BLaER1 treated with 17β-estradiol and CSF1 and Interleukin-3, amounts not matched to agents 10 nM and 100 nM (cell line): ENCODE measurements around the gene PCDHGA9.
"Not testable (repeated sequence)": the region's sequence is repeated elsewhere in the genome, so short reads cannot be mapped to it uniquely, and the experiment has no call there.

Experiments used
- H3K27ac ChIP-seq, 11 experiments: shearing (Covaris generic); formaldehyde crosslinking; 2 replicates each; pipeline ENCODE4 v1.8.1; 2022
- H3K27me3 ChIP-seq, 11 experiments: shearing (Covaris generic); formaldehyde crosslinking; 2 replicates each; pipeline ENCODE4 v1.8.1; 2022
- H3K36me3 ChIP-seq, 11 experiments: shearing (Covaris generic); formaldehyde crosslinking; 2 replicates each; pipeline ENCODE4 v1.8.1; 2022
- H3K4me1 ChIP-seq, 10 experiments: shearing (Covaris generic); formaldehyde crosslinking; 2 replicates each; pipeline ENCODE4 v1.8.1; 2022
- H3K4me2 ChIP-seq, 11 experiments: shearing (Covaris generic); formaldehyde crosslinking; 2 replicates each; pipeline ENCODE4 v1.8.1; 2022
- H3K4me3 ChIP-seq, 10 experiments: shearing (Covaris generic); formaldehyde crosslinking; 2 replicates each; pipeline ENCODE4 v1.8.1; 2022
- H3K9ac ChIP-seq, 11 experiments: shearing (Covaris generic); formaldehyde crosslinking; 2 replicates each; pipeline ENCODE4 v1.8.1; 2022
- H3K9me3 ChIP-seq, 11 experiments: shearing (Covaris generic); formaldehyde crosslinking; replicated peaks in 1 of 11; 2 replicates each; pipeline ENCODE4 v1.8.1; 2022
- H4K20me1 ChIP-seq, 11 experiments: shearing (Covaris generic); formaldehyde crosslinking; 2 replicates each; pipeline ENCODE4 v1.8.1; 2022
- Cebpa-rat ChIP-seq, 11 experiments: shearing (Covaris generic); IDR thresholded peaks; 2 replicates each; pipeline ENCODE4 v1.8.1; 2022

The PCDHGA9 gene

GRCh38 chr5:141382469-141383294, 19.9 kb upstream of the PCDHGA9 start, which contains the start of gene PCDHGA7:
Gene PCDHGA7 (plus strand): TSS chr5:141382742. CDS start chr5:141382900, 158 bp downstream.
- Histone ChIP-seq H3K27ac (no peak within 1 kb of the TSS), H3K27me3 (no peaks in the 10 kb centered on the region), H3K4me1 (no peaks in the 10 kb centered on the region), H3K4me3 (no peak within 1 kb of the TSS), H3K36me3 (peaks cover 0 to 4% (median 0%) of the 10 kb centered on the region in 11 experiments; a peak in 1 of 22 replicates), H3K9me3 (peaks cover 47 to 79% (median 52%) of the 10 kb centered on the region in 11 experiments), H4K20me1 (no peaks in the 10 kb centered on the region), H3K9ac (no peak within 1 kb of the TSS), H3K4me2 (no peak within 1 kb of the TSS)
- TF ChIP-seq Cebpa-rat (IDR thresholded peaks at IDR 0.05): no peak

- H3K27me3 ChIP-seq: no peaks in the 10 kb centered on the region
- H3K9ac ChIP-seq: no peak overlapping the region
- no peaks in the 10 kb centered on the region for H4K20me1 ChIP-seq
- H3K4me3 ChIP-seq: no peak overlapping the region
- H3K36me3 ChIP-seq: peaks cover 0 to 4% (median 0%) of the 10 kb centered on the region in 11 experiments; a peak in 1 of 22 replicates
- peaks cover 47 to 75% (median 54%) of the 10 kb centered on the region in 11 experiments for H3K9me3 ChIP-seq
- no peak for TF ChIP-seq Cebpa-rat (IDR thresholded peaks at IDR 0.05)
- no peak overlapping the region for H3K4me2 ChIP-seq
- H3K27ac ChIP-seq: no peak overlapping the region
- H3K4me1 ChIP-seq: no peaks in the 10 kb centered on the region
Observed at GRCh38 chr5:141383345-141383744, 19.2 kb upstream of the PCDHGA9 start.

- peaks cover 0 to 4% (median 0%) of the 10 kb centered on the region in 11 experiments; a peak in 2 of 22 replicates for H3K36me3 ChIP-seq
- H3K27me3 ChIP-seq: no peaks in the 10 kb centered on the region
- no peak overlapping the region for H3K9ac ChIP-seq
- no peak overlapping the region for H3K27ac ChIP-seq
- no peak for TF ChIP-seq Cebpa-rat (IDR thresholded peaks at IDR 0.05)
- no peaks in the 10 kb centered on the region for H4K20me1 ChIP-seq
- peaks cover 0 to under 1% (median 0%) of the 10 kb centered on the region in 10 experiments; a peak in 2 of 20 replicates for H3K4me1 ChIP-seq
- H3K4me2 ChIP-seq: no peak overlapping the region
- H3K9me3 ChIP-seq: peaks cover 60 to 86% (median 67%) of the 10 kb centered on the region in 11 experiments
- H3K4me3 ChIP-seq: no peak overlapping the region
Observed at GRCh38 chr5:141384471-141385267, 17.9 kb upstream of the PCDHGA9 start.

GRCh38 chr5:141387557-141388311, 14.8 kb upstream of the PCDHGA9 start, which contains the start of gene PCDHGB4:
Gene PCDHGB4 (plus strand): TSS chr5:141387698. CDS start chr5:141387885, 187 bp downstream.
- not testable (repeated sequence) for H3K4me2 ChIP-seq, H3K27ac ChIP-seq, H3K4me3 ChIP-seq, H3K36me3 ChIP-seq, H3K27me3 ChIP-seq, H3K9ac ChIP-seq, H4K20me1 ChIP-seq
- Histone ChIP-seq H3K4me1 (peaks cover 0 to 14% (median 2%) of the 10 kb centered on the region in 10 experiments; a peak in 7 of 20 replicates), H3K9me3 (peaks cover 58 to 73% (median 66%) of the 10 kb centered on the region in 11 experiments)

GRCh38 chr5:141388661-141389060, 13.9 kb upstream of the PCDHGA9 start:
- no peak overlapping the region for H3K4me2 ChIP-seq
- no peak overlapping the region for H3K4me3 ChIP-seq
- H4K20me1 ChIP-seq: no peaks in the 10 kb centered on the region
- TF ChIP-seq Cebpa-rat (IDR thresholded peaks at IDR 0.05): peak; percentile 55 to 97 (median 80); a peak in 19 of 22 replicates
- H3K4me1 ChIP-seq: peaks cover 0 to 14% (median 2%) of the 10 kb centered on the region in 10 experiments; a peak in 7 of 20 replicates
- no peak overlapping the region for H3K9ac ChIP-seq
- H3K9me3 ChIP-seq: peaks cover 58 to 73% (median 66%) of the 10 kb centered on the region in 11 experiments
- no peak overlapping the region for H3K27ac ChIP-seq
- H3K36me3 ChIP-seq: peaks cover 0 to 5% (median 0%) of the 10 kb centered on the region in 11 experiments; a peak in 1 of 22 replicates
- H3K27me3 ChIP-seq: no peaks in the 10 kb centered on the region; a peak in 1 of 22 replicates

GRCh38 chr5:141389153-141390042, 13.2 kb upstream of the PCDHGA9 start:
- H3K4me3 ChIP-seq: no peak overlapping the region
- no peak for TF ChIP-seq Cebpa-rat (IDR thresholded peaks at IDR 0.05)
- peak overlapping the region in 3 of 11 experiments; percentile 29 to 46 (median 42); a peak in 6 of 22 replicates for H3K4me2 ChIP-seq
- H3K4me1 ChIP-seq: peaks cover 0 to 14% (median 2%) of the 10 kb centered on the region in 10 experiments; a peak in 7 of 20 replicates
- H3K9me3 ChIP-seq: peaks cover 58 to 73% (median 66%) of the 10 kb centered on the region in 11 experiments
- no peaks in the 10 kb centered on the region for H4K20me1 ChIP-seq
- H3K27me3 ChIP-seq: no peaks in the 10 kb centered on the region; a peak in 1 of 22 replicates
- peaks cover 0 to 5% (median 0%) of the 10 kb centered on the region in 11 experiments; a peak in 1 of 22 replicates for H3K36me3 ChIP-seq
- H3K27ac ChIP-seq: peak overlapping the region in 1 of 11 experiments; percentile 44; a peak in 1 of 22 replicates
- H3K9ac ChIP-seq: no peak overlapping the region

GRCh38 chr5:141392429-141393198, 10.0 kb upstream of the PCDHGA9 start, which contains the start of gene PCDHGA8:
Gene PCDHGA8 (plus strand): TSS chr5:141392633. CDS start chr5:141392814, 181 bp downstream.
- no peak within 1 kb of the TSS for H3K9ac ChIP-seq
- H3K27me3 ChIP-seq: no peaks in the 10 kb centered on the region; a peak in 1 of 22 replicates
- no peaks in the 10 kb centered on the region for H4K20me1 ChIP-seq
- H3K9me3 ChIP-seq: peaks cover 57 to 75% (median 66%) of the 10 kb centered on the region in 11 experiments
- H3K36me3 ChIP-seq: peaks cover 0 to 5% (median 0%) of the 10 kb centered on the region in 11 experiments; a peak in 1 of 22 replicates
- 0 out of 20 replicates have a peak within 1 kb of the TSS, but pooled peaks of 1 of the 10 experiments have one; percentile 8 for H3K4me3 ChIP-seq
- no peak within 1 kb of the TSS for H3K27ac ChIP-seq
- TF ChIP-seq Cebpa-rat (IDR thresholded peaks at IDR 0.05): no peak
- H3K4me2 ChIP-seq: no peak within 1 kb of the TSS
- H3K4me1 ChIP-seq: peaks cover 0 to 14% (median 2%) of the 10 kb centered on the region in 10 experiments; a peak in 7 of 20 replicates
